ENCODE results near the gene MAGI2. TPM values are rescaled to one million over a fixed set of nuclear protein-coding genes. Genes with fewer than 3 reads are reported as not detected.

The MAGI2 gene
- polyA plus RNA-seq, 1 experiment = 0.81 TPM

GRCh38 chr7:79286181-79286580, 167.3 kb downstream of the MAGI2 start:
- Histone ChIP-seq H3K4me3 (ENCODE audit: low read depth, low read length) (no peak overlapping the region), H3K36me3 (ENCODE audit: control insufficient read depth, insufficient read depth, low read length) (no peaks in the 10 kb centered on the region), H3K27me3 (ENCODE audit: control insufficient read depth, insufficient read depth, low read length) (no peaks in the 10 kb centered on the region)
- TF ChIP-seq, protein P1, sequence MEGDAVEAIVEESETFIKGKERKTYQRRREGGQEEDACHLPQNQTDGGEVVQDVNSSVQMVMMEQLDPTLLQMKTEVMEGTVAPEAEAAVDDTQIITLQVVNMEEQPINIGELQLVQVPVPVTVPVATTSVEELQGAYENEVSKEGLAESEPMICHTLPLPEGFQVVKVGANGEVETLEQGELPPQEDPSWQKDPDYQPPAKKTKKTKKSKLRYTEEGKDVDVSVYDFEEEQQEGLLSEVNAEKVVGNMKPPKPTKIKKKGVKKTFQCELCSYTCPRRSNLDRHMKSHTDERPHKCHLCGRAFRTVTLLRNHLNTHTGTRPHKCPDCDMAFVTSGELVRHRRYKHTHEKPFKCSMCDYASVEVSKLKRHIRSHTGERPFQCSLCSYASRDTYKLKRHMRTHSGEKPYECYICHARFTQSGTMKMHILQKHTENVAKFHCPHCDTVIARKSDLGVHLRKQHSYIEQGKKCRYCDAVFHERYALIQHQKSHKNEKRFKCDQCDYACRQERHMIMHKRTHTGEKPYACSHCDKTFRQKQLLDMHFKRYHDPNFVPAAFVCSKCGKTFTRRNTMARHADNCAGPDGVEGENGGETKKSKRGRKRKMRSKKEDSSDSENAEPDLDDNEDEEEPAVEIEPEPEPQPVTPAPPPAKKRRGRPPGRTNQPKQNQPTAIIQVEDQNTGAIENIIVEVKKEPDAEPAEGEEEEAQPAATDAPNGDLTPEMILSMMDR (IDR thresholded peaks at IDR 0.05; ENCODE audit: insufficient read depth, low read depth, low read length) = no peak
- ChIA-PET POLR2A (no interaction called here), CTCF (interaction anchor here (0.6 to 0.9 kb wide), 2 partner anchors 269 to 761 kb away, joined by 4 read pairs; no protein-coding TSS in a partner anchor)
- no peak for DNase-seq (ENCODE audit: low read depth)

- Histone ChIP-seq H3K36me3 (ENCODE audit: control insufficient read depth, insufficient read depth, low read length) (no peaks in the 10 kb centered on the region), H3K4me3 (ENCODE audit: low read depth, low read length) (no peak overlapping the region), H3K27me3 (ENCODE audit: control insufficient read depth, insufficient read depth, low read length) (no peaks in the 10 kb centered on the region)
- POLR2A ChIA-PET = no interaction called here
- TF ChIP-seq, protein P1 (IDR thresholded peaks at IDR 0.05; ENCODE audit: insufficient read depth, low read depth, low read length) = no peak
- no peak for DNase-seq (ENCODE audit: low read depth)
- CTCF ChIA-PET = interaction anchor here (0.6 to 0.9 kb wide), 2 partner anchors 268 to 762 kb away, joined by 4 read pairs; no protein-coding TSS in a partner anchor
Measured at GRCh38 chr7:79285756-79286155, 167.7 kb downstream of the MAGI2 start.

- ChIA-PET POLR2A (no interaction called here), CTCF (interaction anchor here (1.1 to 1.2 kb wide), 2 partner anchors 54 to 763 kb away, joined by 3 to 4 read pairs; no protein-coding TSS in a partner anchor)
- no peaks in the 10 kb centered on the region for H3K36me3 ChIP-seq (ENCODE audit: control insufficient read depth, insufficient read depth, low read length)
- no peak for DNase-seq (ENCODE audit: low read depth)
- H3K4me3 ChIP-seq (ENCODE audit: low read depth, low read length) = no peak overlapping the region
- TF ChIP-seq, protein P1 (IDR thresholded peaks at IDR 0.05; ENCODE audit: insufficient read depth, low read depth, low read length) = no peak
- H3K27me3 ChIP-seq (ENCODE audit: control insufficient read depth, insufficient read depth, low read length) = no peaks in the 10 kb centered on the region
Measured at GRCh38 chr7:79284211-79284610, 169.3 kb downstream of the MAGI2 start.

- TF ChIP-seq, protein P1 (IDR thresholded peaks at IDR 0.05; ENCODE audit: insufficient read depth, low read depth, low read length) = no peak
- Histone ChIP-seq H3K4me3 (ENCODE audit: low read depth, low read length) (no peak overlapping the region), H3K36me3 (ENCODE audit: control insufficient read depth, insufficient read depth, low read length) (no peaks in the 10 kb centered on the region), H3K27me3 (ENCODE audit: control insufficient read depth, insufficient read depth, low read length) (no peaks in the 10 kb centered on the region)
- ChIA-PET CTCF (interaction anchor here (0.7 to 2.4 kb wide), 7 partner anchors 12 to 775 kb away, joined by 3 to 11 read pairs (median 5); no protein-coding TSS in a partner anchor), POLR2A (no interaction called here)
- peak; percentile 63 for DNase-seq (ENCODE audit: low read depth)
Measured at GRCh38 chr7:79282882-79283602, 170.4 kb downstream of the MAGI2 start.

- no peak overlapping the region for H3K4me3 ChIP-seq (ENCODE audit: low read depth, low read length)
- ChIA-PET POLR2A (interaction anchor here (0.6 kb wide), 1 partner anchor 8 kb away, joined by 3 read pairs; no protein-coding TSS in a partner anchor), CTCF (interaction anchor here (0.6 to 2.4 kb wide), 12 partner anchors 10 to 1479 kb away, joined by 3 to 11 read pairs (median 4); no protein-coding TSS in a partner anchor)
- TF ChIP-seq, protein P1 (IDR thresholded peaks at IDR 0.05; ENCODE audit: insufficient read depth, low read depth, low read length) = peak; percentile 54
- no peaks in the 10 kb centered on the region for H3K27me3 ChIP-seq (ENCODE audit: control insufficient read depth, insufficient read depth, low read length)
- peak; percentile 66 for DNase-seq (ENCODE audit: low read depth)
- no peaks in the 10 kb centered on the region for H3K36me3 ChIP-seq (ENCODE audit: control insufficient read depth, insufficient read depth, low read length)
Measured at GRCh38 chr7:79282070-79282694, 171.3 kb downstream of the MAGI2 start.

Measured in BJ (cell line).